Liver (tissue), 9 donors: ENCODE data around the gene HAAO. TPM values are rescaled to one million over a fixed set of nuclear protein-coding genes. Genes with fewer than 3 reads are reported as not detected.

Source experiments
- DNase-seq: peaks from one replicate; pipeline ENCODE4 v3.0.0-alpha.2; 2017; ENCODE audit warnings: low spot score
- H3K27ac ChIP-seq, 2 donors: one replicate each; pipeline ENCODE4 v1.7.0; 2013; ENCODE audit warnings: inconsistent platforms in 2 of 2, low read length in 2 of 2, control low read depth in 1 of 2, low read depth in 1 of 2, mild to moderate bottlenecking in 1 of 2
- H3K27me3 ChIP-seq, 4 donors: one replicate each; pipeline versions ENCODE4 v1.6.1 to v1.7.0; 2013; ENCODE audit warnings: low read length in 3 of 4, inconsistent platforms in 1 of 4, mild to moderate bottlenecking in 1 of 4, moderate library complexity in 1 of 4; ENCODE audit not compliant: control insufficient read depth in 4 of 4, insufficient read depth in 4 of 4
- H3K36me3 ChIP-seq, 4 donors: one replicate each; pipeline versions ENCODE4 v1.6.1 to v1.7.0; 2013; ENCODE audit warnings: low read length in 3 of 4, mild to moderate bottlenecking in 3 of 4, low read depth in 1 of 4, moderate library complexity in 1 of 4; ENCODE audit not compliant: control insufficient read depth in 4 of 4, insufficient read depth in 3 of 4
- H3K4me1 ChIP-seq, 4 donors: one replicate each; pipeline versions ENCODE4 v1.6.1 to v1.7.0; 2013; ENCODE audit warnings: low read length in 3 of 4, mild to moderate bottlenecking in 3 of 4, moderate library complexity in 1 of 4; ENCODE audit not compliant: control insufficient read depth in 4 of 4, insufficient read depth in 4 of 4
- H3K4me3 ChIP-seq, 3 donors: one replicate each; pipeline versions ENCODE4 v1.6.1 to v1.7.0; 2013; ENCODE audit warnings: low read length in 3 of 3, control low read depth in 1 of 3, low read depth in 1 of 3, mild to moderate bottlenecking in 1 of 3
- H3K9ac ChIP-seq, 2 donors: one replicate each; pipeline ENCODE4 v1.7.0; 2013; ENCODE audit warnings: low read length in 2 of 2, mild to moderate bottlenecking in 2 of 2, moderate library complexity in 2 of 2, control low read depth in 1 of 2, low read depth in 1 of 2
- H3K9me3 ChIP-seq, 4 donors: one replicate each; pipeline versions ENCODE4 v1.6.1 to v1.7.0; 2013; ENCODE audit warnings: low read length in 3 of 4; ENCODE audit not compliant: control insufficient read depth in 4 of 4
- ATF3 ChIP-seq: IDR thresholded peaks from 2 replicates; pipeline ENCODE4 v1.6.1; 2016; ENCODE audit warnings: antibody characterized with exemption
- CTCF ChIP-seq: fragments of 150-350 bp; IDR thresholded peaks from 2 replicates; pipeline ENCODE4 v1.5.1; 2017; ENCODE audit warnings: improper control_type of control experiment, low read depth, low read length; ENCODE audit not compliant: missing input control
- EGR1 ChIP-seq, 2 donors: IDR thresholded peaks; 2 replicates each; pipeline ENCODE4 v1.6.1; 2016 to 2018; ENCODE audit warnings: antibody characterized with exemption in 2 of 2, low read depth in 2 of 2
- FOXA2 ChIP-seq: IDR thresholded peaks from 2 replicates; pipeline ENCODE4 v1.6.1; 2016; ENCODE audit warnings: antibody characterized with exemption
- HNF4A ChIP-seq, 2 donors: conservative IDR thresholded peaks; 2 replicates each; pipeline ENCODE4 v1.6.1; 2016; ENCODE audit warnings: antibody characterized with exemption in 2 of 2, mild to moderate bottlenecking in 2 of 2
- HNF4G ChIP-seq: IDR thresholded peaks from 2 replicates; pipeline ENCODE4 v1.6.1; 2016; ENCODE audit warnings: antibody characterized with exemption
- JUND ChIP-seq, 2 donors: IDR thresholded peaks; 2 replicates each; pipeline ENCODE4 v1.6.1; 2016; ENCODE audit warnings: antibody characterized with exemption in 2 of 2
- MAX ChIP-seq: IDR thresholded peaks from 2 replicates; pipeline ENCODE4 v1.6.1; 2016; ENCODE audit warnings: antibody characterized with exemption
- NR2F2 ChIP-seq: IDR thresholded peaks from 2 replicates; pipeline ENCODE4 v1.6.1; 2016; ENCODE audit warnings: antibody characterized with exemption
- RAD21 ChIP-seq, 2 donors: IDR thresholded peaks; 2 replicates each; pipeline ENCODE4 v1.6.1; 2016; ENCODE audit warnings: antibody characterized with exemption in 2 of 2, mild to moderate bottlenecking in 2 of 2
- RXRA ChIP-seq, 2 donors: IDR thresholded peaks; 2 replicates each; pipeline ENCODE4 v1.6.1; 2017 to 2018; ENCODE audit warnings: antibody characterized with exemption in 2 of 2, mild to moderate bottlenecking in 1 of 2
- SP1 ChIP-seq: IDR thresholded peaks from 2 replicates; pipeline ENCODE4 v1.6.1; 2018; ENCODE audit warnings: antibody characterized with exemption, mild to moderate bottlenecking
- YY1 ChIP-seq: IDR thresholded peaks from 2 replicates; pipeline ENCODE4 v1.6.1; 2016; ENCODE audit warnings: antibody characterized with exemption, mild to moderate bottlenecking
- ZBTB33 ChIP-seq: IDR thresholded peaks from 2 replicates; pipeline ENCODE4 v1.6.1; 2016; ENCODE audit warnings: antibody characterized with exemption
- WGBS: extraction: QIAGEN DNeasy Blood & Tissue Kit; methylation state at CpG from one replicate; pipeline ENCODE4 v1.1.7; 2013; 5-methylcytosine and 5-hydroxymethylcytosine counted together
- polyA plus RNA-seq, 2 donors: library from polyadenylated mRNA; stranded (reverse) in 1 of 2; unstranded in 1 of 2; fragments of 200-250 nt in 1 of 2; fragments of >200 nt in 1 of 2; fragmentation: Nextera tagmentation in 1 of 2; extraction: Ambion mirVana in 1 of 2; gene quantifications; one replicate each; pipeline versions ENCODE4 v1.2.1 to v1.2.3, GENCODE V29; 2013 to 2015
- total RNA-seq, 2 donors: library from RNA; depleted of rRNA; stranded (reverse); fragments of >200 nt; gene quantifications; one replicate each; pipeline ENCODE4 v1.2.3, GENCODE V29; 2014
- donor health status: healthy.
- donor health status: healthy.
- donor health status: healthy.
- donor health status: healthy.
- donor health status: healthy.

Gene HAAO
- total and polyA plus RNA-seq, 4 donors = 17.4 to 140 (median 130) TPM

- Histone ChIP-seq H3K4me3 (no peak overlapping the region), H3K27me3 (no peaks in the 10 kb centered on the region), H3K36me3 (no peaks in the 10 kb centered on the region), H3K27ac (no peak overlapping the region), H3K4me1 (no peaks in the 10 kb centered on the region), H3K9me3 (no peaks in the 10 kb centered on the region), H3K9ac (no peak overlapping the region)
- 97% methylated on average over 3 of the region's 3 CpGs for WGBS
- DNase-seq = no peak
- TF ChIP-seq RAD21 (IDR thresholded peaks at IDR 0.05) (no peak), CTCF (no peak), YY1 (no peak), HNF4A (conservative IDR thresholded peaks at IDR 0.05) (no peak), HNF4G (no peak), JUND (IDR thresholded peaks at IDR 0.05) (no peak), NR2F2 (no peak), EGR1 (IDR thresholded peaks at IDR 0.05; ENCODE audit: low read depth in 2 of 2) (no peak), ZBTB33 (no peak), ATF3 (no peak), SP1 (no peak), MAX (no peak)
These were observed 45.0 kb downstream of the HAAO start for GRCh38 chr2:42747422-42747821.

- WGBS = 94% methylated on average over 3 of the region's 3 CpGs
- no peak overlapping the region for H3K27ac ChIP-seq
- H3K27me3 ChIP-seq = no peaks in the 10 kb centered on the region
- H3K9me3 ChIP-seq = no peaks in the 10 kb centered on the region
- H3K9ac ChIP-seq = no peak overlapping the region
- no peak for TF ChIP-seq FOXA2
- no peaks in the 10 kb centered on the region for H3K4me1 ChIP-seq
- no peak for DNase-seq
- H3K4me3 ChIP-seq = no peak overlapping the region
- peaks cover 0 to 2% (median 0%) of the 10 kb centered on the region in 4 donors for H3K36me3 ChIP-seq
These were observed 47.8 kb downstream of the HAAO start for GRCh38 chr2:42744545-42745082.

GRCh38 chr2:42743659-42743990 is 48.8 kb downstream of the HAAO start:
- 81% methylated on average over 1 of the region's 1 CpG for WGBS
- no peak for TF ChIP-seq RXRA (IDR thresholded peaks at IDR 0.05)

More at GRCh38 chr2:42743659-42743990, 48.8 kb downstream of the HAAO start:
- no peak overlapping the region for H3K9ac ChIP-seq
- H3K4me3 ChIP-seq = no peak overlapping the region
- no peak overlapping the region for H3K27ac ChIP-seq
- H3K4me1 ChIP-seq = no peaks in the 10 kb centered on the region
- peaks cover 0 to 2% (median 0%) of the 10 kb centered on the region in 4 donors for H3K36me3 ChIP-seq
- H3K9me3 ChIP-seq = no peaks in the 10 kb centered on the region
- no peaks in the 10 kb centered on the region for H3K27me3 ChIP-seq
- DNase-seq = no peak
